Fibroblast of mammary gland (primary cell): Measurements from ENCODE around the gene LRRFIP1.

Experiments used
- DNase-seq: peaks from one replicate; pipeline ENCODE4 v3.0.0-alpha.2; 2010; ENCODE audit warnings: low read depth
- H3K4me3 ChIP-seq: 2 replicates; pipeline ENCODE4 v1.5.1; 2011; ENCODE audit warnings: low read depth, mild to moderate bottlenecking, low read length, moderate library complexity; ENCODE audit not compliant: control insufficient read depth
- CTCF ChIP-seq: conservative IDR thresholded peaks from 2 replicates; pipeline ENCODE4 v1.5.1; 2011; ENCODE audit warnings: low read depth, low read length, inconsistent platforms; ENCODE audit not compliant: control insufficient read depth, insufficient read depth

LRRFIP1 gene

GRCh38 chr2:237733677-237734300 is 106.4 kb downstream of the LRRFIP1 start:
- DNase-seq, result no peak
- TF ChIP-seq CTCF, result no peak
- no peak overlapping the region for H3K4me3 ChIP-seq

DNA sequence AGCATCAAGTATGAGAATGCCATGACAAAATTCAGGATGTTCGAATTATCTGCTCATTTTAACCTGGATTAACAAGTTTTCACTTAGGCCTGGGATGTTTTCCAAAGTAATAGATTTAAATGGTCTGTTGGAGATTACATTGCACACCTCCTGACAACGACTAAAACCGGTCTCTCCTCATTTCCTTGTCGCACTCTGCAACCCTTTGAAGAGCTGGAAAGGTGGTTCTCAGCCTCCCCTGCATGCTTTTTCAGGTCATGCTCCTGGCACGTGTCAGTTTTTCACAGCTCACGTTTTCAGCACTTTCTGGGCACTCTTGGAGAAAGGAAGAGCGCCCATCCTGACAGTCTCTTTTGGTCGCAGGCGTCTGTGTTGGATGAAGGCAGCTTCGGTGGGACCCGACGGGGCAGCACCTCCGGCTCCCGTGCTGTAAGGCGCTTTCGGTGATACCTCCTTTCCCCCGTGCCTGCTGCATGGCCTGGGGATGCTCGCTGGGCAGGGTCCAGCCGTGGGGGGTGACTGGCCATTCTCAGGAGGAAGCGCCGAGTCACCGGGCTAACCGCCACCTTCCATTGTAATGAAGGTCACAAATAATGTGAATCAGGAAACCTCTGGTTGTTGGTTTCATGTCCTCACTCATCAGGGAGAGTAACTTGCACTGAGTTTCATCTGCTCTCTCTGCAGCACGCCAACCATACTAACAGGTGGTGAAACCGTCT is 107.7 kb downstream of the LRRFIP1 start:
- DNase-seq, result no peak
- H3K4me3 ChIP-seq, result no peak overlapping the region
- no peak for TF ChIP-seq CTCF

DNA sequence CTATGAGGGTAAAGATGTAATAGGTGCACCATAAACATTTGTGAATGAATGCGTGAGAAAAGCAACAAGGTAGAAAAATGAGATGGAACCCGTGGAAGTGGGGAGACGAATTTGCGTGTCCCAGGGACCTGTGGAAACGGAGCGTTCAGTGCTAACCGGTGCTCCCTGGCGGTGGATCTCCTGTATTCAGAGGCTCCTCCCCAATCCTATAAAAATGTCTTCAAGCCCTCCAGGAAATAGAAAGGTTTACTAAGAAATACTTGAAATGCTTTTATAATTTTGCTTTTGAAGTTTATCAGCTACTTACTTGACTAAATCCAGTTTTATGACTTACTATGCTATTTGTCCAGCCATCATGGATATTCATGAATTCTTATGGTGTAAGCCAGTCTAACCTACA is 108.4 kb downstream of the LRRFIP1 start:
- H3K4me3 ChIP-seq, result no peak overlapping the region
- no peak for DNase-seq
- no peak for TF ChIP-seq CTCF

DNA sequence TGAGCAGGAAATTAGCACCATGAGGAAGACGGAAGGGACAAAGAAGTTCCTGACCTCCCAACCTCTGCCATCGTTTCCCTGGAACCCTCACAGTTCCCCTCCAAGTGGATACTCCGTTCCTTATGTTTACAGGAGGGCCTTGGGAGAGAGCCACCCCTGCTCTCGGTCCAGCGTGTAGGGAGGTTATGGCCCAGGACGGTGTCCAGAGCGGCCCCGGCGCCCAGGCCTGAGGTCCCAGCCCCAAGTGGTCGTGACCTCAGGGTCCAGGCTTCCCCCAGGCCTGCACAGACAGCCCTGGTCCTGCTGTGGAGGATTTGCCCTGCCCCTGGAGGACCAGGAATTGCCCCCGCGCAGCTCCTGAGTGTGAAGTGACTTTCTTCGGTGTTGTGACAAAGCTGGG is 109.4 kb downstream of the LRRFIP1 start:
- TF ChIP-seq CTCF, result no peak
- H3K4me3 ChIP-seq, result no peak overlapping the region
- no peak for DNase-seq

GRCh38 chr2:237737196-237737865 is 109.9 kb downstream of the LRRFIP1 start:
- no peak overlapping the region for H3K4me3 ChIP-seq
- no peak for TF ChIP-seq CTCF
- DNase-seq, result no peak

GRCh38 chr2:237738255-237738654 is 110.9 kb downstream of the LRRFIP1 start:
- H3K4me3 ChIP-seq, result no peak overlapping the region
- TF ChIP-seq CTCF, result no peak
- no peak for DNase-seq
